Type B pancreatic cell (in vitro differentiated cells): ENCODE data around the gene C18orf54. TPM values are rescaled to one million over a fixed set of nuclear protein-coding genes. Genes with fewer than 3 reads are reported as not detected.

Source experiments
- DNase-seq: peaks from one replicate; pipeline ENCODE4 v3.0.0; 2021; ENCODE audit warnings: mixed read lengths; ENCODE audit not compliant: unreplicated experiment; ENCODE audit errors: extremely low spot score
- H3K27ac Mint-ChIP-seq: 2 replicates; pipeline ENCODE4 v1.8.0; 2021; ENCODE audit warnings: mild to moderate bottlenecking, mixed read lengths
- H3K27me3 Mint-ChIP-seq: 2 replicates; pipeline ENCODE4 v1.8.0; 2021; ENCODE audit warnings: mixed read lengths
- H3K36me3 Mint-ChIP-seq: 2 replicates; pipeline ENCODE4 v1.8.0; 2021; ENCODE audit warnings: mixed read lengths
- H3K4me1 Mint-ChIP-seq: one replicate; pipeline ENCODE4 v1.8.0; 2021; ENCODE audit warnings: mixed read lengths; ENCODE audit not compliant: unreplicated experiment
- H3K4me3 Mint-ChIP-seq: 2 replicates; pipeline ENCODE4 v1.8.0; 2021; ENCODE audit warnings: mild to moderate bottlenecking, mixed read lengths
- H3K9me3 Mint-ChIP-seq: 2 replicates; pipeline ENCODE4 v1.8.0; 2021; ENCODE audit warnings: mixed read lengths
- total RNA-seq: library from RNA; stranded (reverse); gene quantifications from 2 replicates; pipeline ENCODE4 v1.2.1, GENCODE V29; 2021; ENCODE audit warnings: low replicate concordance
- TF ChIP-seq, protein P1 (sequence below): fragments of 200-600 bp; sonication (generic); conservative IDR thresholded peaks from 2 replicates; pipeline ENCODE4 v1.5.0; 2021; ENCODE audit warnings: antibody characterized with exemption, mild to moderate bottlenecking

The C18orf54 gene
- total RNA-seq, 1 donor from 2014 or later: 18.4 TPM

DNA sequence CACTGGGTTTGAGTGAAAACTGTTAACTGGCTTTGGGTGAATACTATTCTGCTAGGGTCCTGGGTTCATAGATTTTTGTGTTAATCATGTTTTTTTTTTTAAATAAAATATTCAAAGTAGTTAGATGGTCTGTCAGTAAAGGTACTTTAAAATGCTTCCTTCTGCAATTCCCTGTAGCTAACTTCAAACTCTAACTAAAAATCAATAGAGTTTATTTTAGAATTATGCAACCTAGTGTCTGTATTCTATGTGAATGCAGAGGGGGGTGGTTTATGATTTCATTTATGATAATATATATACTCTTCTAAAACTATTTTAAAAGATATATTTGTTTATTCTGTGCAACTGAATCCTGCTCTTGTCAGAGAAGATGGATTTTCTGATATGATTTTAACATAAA, 27.9 kb upstream of the C18orf54 start:
- H3K4me3 Mint-ChIP-seq: no peak overlapping the region
- no peak for DNase-seq
- H3K36me3 Mint-ChIP-seq: no peaks in the 10 kb centered on the region
- H3K27me3 Mint-ChIP-seq: no peaks in the 10 kb centered on the region
- TF ChIP-seq, protein P1, sequence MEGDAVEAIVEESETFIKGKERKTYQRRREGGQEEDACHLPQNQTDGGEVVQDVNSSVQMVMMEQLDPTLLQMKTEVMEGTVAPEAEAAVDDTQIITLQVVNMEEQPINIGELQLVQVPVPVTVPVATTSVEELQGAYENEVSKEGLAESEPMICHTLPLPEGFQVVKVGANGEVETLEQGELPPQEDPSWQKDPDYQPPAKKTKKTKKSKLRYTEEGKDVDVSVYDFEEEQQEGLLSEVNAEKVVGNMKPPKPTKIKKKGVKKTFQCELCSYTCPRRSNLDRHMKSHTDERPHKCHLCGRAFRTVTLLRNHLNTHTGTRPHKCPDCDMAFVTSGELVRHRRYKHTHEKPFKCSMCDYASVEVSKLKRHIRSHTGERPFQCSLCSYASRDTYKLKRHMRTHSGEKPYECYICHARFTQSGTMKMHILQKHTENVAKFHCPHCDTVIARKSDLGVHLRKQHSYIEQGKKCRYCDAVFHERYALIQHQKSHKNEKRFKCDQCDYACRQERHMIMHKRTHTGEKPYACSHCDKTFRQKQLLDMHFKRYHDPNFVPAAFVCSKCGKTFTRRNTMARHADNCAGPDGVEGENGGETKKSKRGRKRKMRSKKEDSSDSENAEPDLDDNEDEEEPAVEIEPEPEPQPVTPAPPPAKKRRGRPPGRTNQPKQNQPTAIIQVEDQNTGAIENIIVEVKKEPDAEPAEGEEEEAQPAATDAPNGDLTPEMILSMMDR: no peak
- H3K9me3 Mint-ChIP-seq: no peaks in the 10 kb centered on the region
- no peaks in the 10 kb centered on the region for H3K4me1 Mint-ChIP-seq
- no peak overlapping the region for H3K27ac Mint-ChIP-seq

DNA sequence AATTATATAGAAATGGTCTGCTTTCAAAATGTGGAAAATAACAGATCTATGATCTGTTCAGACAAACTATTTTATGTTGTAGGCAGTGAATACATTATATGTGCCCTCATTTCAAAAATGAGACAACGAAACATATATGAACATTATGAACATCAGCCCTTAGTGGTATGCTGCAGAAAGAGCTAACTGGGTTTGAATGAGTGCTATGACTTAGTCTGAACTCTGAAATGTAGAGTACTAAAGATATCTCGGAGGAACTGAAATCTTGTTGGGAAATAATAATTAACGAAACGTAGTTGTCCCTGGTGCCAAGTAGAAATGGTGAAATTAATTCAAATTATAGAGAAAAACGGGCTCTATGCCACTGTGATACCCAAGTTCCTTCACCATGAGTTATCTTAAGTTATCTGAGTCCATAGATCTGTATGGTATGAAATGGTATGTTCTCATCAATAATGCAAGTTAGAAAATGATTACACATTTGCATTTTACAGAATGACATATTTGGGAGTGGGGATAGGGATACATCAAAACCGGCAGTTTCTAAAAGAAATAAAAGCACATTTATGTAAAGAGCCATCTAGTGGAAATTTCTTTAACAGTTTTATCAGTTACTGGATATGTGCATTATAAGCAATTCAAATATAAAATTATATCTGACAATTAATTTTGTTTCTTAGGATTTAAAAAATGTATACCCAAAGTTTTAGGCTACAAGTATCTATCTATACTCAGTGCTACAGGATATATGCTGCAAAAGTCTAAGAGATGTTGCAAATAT, 26.7 kb upstream of the C18orf54 start:
- TF ChIP-seq, protein P1: no peak

DNA sequence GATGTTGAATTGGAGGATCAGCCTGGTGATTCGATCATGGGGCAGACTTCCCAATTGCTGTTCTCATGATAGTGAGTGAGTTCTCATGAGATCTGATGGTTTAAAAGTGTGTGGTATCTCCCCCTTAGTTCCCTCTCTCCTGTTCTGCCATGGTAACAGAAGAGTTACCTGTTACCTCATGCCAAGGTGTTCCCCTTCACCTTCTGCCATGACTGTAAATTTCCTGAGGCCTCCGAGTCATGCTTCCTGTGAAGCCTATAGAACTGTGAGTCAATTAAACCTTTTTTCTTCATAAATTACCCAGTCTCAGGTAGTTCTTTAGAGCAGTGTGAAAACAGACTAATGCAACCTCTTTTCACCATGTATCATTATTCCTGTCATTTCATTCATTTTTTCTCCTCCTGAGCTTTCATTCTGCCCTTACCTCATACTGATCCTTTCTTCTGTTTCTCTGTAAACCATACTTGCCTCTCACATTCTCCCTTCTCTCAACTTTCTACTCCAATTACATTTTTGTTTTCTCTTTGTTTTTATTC, 22.0 kb upstream of the C18orf54 start:
- no peaks in the 10 kb centered on the region for H3K4me1 Mint-ChIP-seq
- H3K4me3 Mint-ChIP-seq: no peak overlapping the region
- no peak overlapping the region for H3K27ac Mint-ChIP-seq
- H3K36me3 Mint-ChIP-seq: no peaks in the 10 kb centered on the region
- no peaks in the 10 kb centered on the region for H3K27me3 Mint-ChIP-seq
- no peaks in the 10 kb centered on the region for H3K9me3 Mint-ChIP-seq
- DNase-seq: no peak
- TF ChIP-seq, protein P1: no peak

More for the DNA sequence above, 26.7 kb upstream of the C18orf54 start:
- no peak for DNase-seq
- H3K27me3 Mint-ChIP-seq: no peaks in the 10 kb centered on the region
- no peaks in the 10 kb centered on the region for H3K36me3 Mint-ChIP-seq
- H3K9me3 Mint-ChIP-seq: no peaks in the 10 kb centered on the region
- no peak overlapping the region for H3K27ac Mint-ChIP-seq
- no peak overlapping the region for H3K4me3 Mint-ChIP-seq
- no peaks in the 10 kb centered on the region for H3K4me1 Mint-ChIP-seq

DNA sequence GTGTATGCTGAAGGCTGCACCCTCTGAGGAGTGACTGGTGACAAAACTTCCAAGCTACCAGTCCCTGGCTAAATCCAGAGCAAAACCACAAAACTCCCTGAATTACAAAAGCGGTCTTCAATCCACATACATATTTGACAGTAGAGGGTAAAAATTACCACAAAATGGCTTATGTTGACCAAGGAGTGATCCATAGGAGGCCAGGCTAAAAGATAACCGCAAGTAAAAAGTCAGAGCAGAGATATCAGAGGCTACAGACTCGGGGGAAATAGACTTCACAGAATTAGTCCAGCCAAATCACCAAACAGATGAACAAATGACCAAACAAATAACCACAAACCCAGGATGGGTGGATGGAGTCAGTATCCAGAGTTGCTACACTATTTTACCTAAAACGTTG, 19.5 kb upstream of the C18orf54 start:
- no peak overlapping the region for H3K27ac Mint-ChIP-seq
- no peaks in the 10 kb centered on the region for H3K36me3 Mint-ChIP-seq
- TF ChIP-seq, protein P1: no peak
- DNase-seq: no peak
- no peaks in the 10 kb centered on the region for H3K9me3 Mint-ChIP-seq
- H3K27me3 Mint-ChIP-seq: no peaks in the 10 kb centered on the region
- no peaks in the 10 kb centered on the region for H3K4me1 Mint-ChIP-seq
- H3K4me3 Mint-ChIP-seq: no peak overlapping the region

GRCh38 chr18:54351186-54351585, 6.5 kb upstream of the C18orf54 start:
- Mint-ChIP-seq H3K4me3 (no peak overlapping the region), H3K27me3 (peaks cover 6% of the 10 kb centered on the region), H3K27ac (no peak overlapping the region)

More at GRCh38 chr18:54351186-54351585, 6.5 kb upstream of the C18orf54 start:
- H3K4me1 Mint-ChIP-seq: no peaks in the 10 kb centered on the region
- H3K36me3 Mint-ChIP-seq: no peaks in the 10 kb centered on the region
- H3K9me3 Mint-ChIP-seq: no peaks in the 10 kb centered on the region
- TF ChIP-seq, protein P1: no peak
- no peak for DNase-seq
